H1 (cell line): Measurements from ENCODE around the gene SLC17A3. TPM values are rescaled to one million over a fixed set of nuclear protein-coding genes. Genes with fewer than 3 reads are reported as not detected.

Source experiments
- CTCF ChIA-PET: fragments of 300-600 bp; sonication (Branson Sonifier 250); formaldehyde crosslinking; loops from one replicate; lab custom pipeline; 2021; ENCODE audit not compliant: partially characterized antibody; lab: Charles Lee
- POLR2A ChIA-PET: fragments of 300-600 bp; sonication (Branson Sonifier 250); formaldehyde crosslinking; loops from one replicate; lab custom pipeline; 2021; ENCODE audit warnings: inconsistent platforms; ENCODE audit not compliant: partially characterized antibody; lab: Charles Lee
- DNase-seq, 2 experiments: peaks; one replicate each; pipeline versions ENCODE4 v3.0.0 to v3.0.0-alpha.2; 2010 to 2022; ENCODE audit warnings: low spot score in 2 of 2, low read depth in 1 of 2, mixed read lengths in 1 of 2
- FAIRE-seq: peaks from 2 replicates; lab custom pipeline; 2011; peaks lifted over from hg19 to GRCh38; lab: Jason Lieb, UNC
- H2AFZ ChIP-seq: 2 replicates; pipeline ENCODE4 v1.8.1; 2012; ENCODE audit warnings: low read length, inconsistent platforms
- H2AK5ac ChIP-seq: 2 replicates; pipeline ENCODE4 v1.6.1; 2013; ENCODE audit warnings: low read depth, low read length
- H2BK120ac ChIP-seq: replicated peaks from 2 replicates; pipeline ENCODE3; 2013; ENCODE audit warnings: low read depth, low read length, inconsistent platforms
- H2BK12ac ChIP-seq: 2 replicates; pipeline ENCODE4 v1.6.1; 2013; ENCODE audit warnings: low read depth, low read length
- H2BK15ac ChIP-seq: 2 replicates; pipeline ENCODE4 v1.6.1; 2013; ENCODE audit warnings: low read length
- H2BK20ac ChIP-seq: 2 replicates; pipeline ENCODE4 v1.6.1; 2013; ENCODE audit warnings: low read length
- H2BK5ac ChIP-seq: 2 replicates; pipeline ENCODE4 v1.6.1; 2013; ENCODE audit warnings: low read depth, low read length
- H3K14ac ChIP-seq: 2 replicates; pipeline ENCODE4 v1.6.1; 2013; ENCODE audit warnings: inconsistent platforms; ENCODE audit not compliant: insufficient read length
- H3K18ac ChIP-seq: 2 replicates; pipeline ENCODE4 v1.6.1; 2013; ENCODE audit warnings: low read length; ENCODE audit errors: extremely low read depth
- H3K23ac ChIP-seq: 2 replicates; pipeline ENCODE4 v1.6.1; 2013; ENCODE audit warnings: inconsistent platforms; ENCODE audit not compliant: insufficient read length
- H3K23me2 ChIP-seq: 2 replicates; pipeline ENCODE4 v1.6.1; 2013; ENCODE audit warnings: low read depth, low read length
- H3K27ac ChIP-seq: 2 replicates; pipeline ENCODE4 v1.6.1; 2011; ENCODE audit warnings: low read depth, low read length, inconsistent platforms
- H3K27me3 ChIP-seq, 4 experiments: replicated peaks in 1 of 4; 1 replicate in 1 of 4; 2 replicates in 3 of 4; pipeline versions ENCODE4 v1.6.1 to v1.8.1; 2011 to 2013; ENCODE audit warnings: low read length in 3 of 4, mild to moderate bottlenecking in 3 of 4, inconsistent platforms in 2 of 4, mixed read lengths in 2 of 4, moderate library complexity in 1 of 4; ENCODE audit not compliant: control insufficient read depth in 3 of 4, insufficient read depth in 3 of 4; ENCODE audit errors: extremely low read depth in 1 of 4
- H3K36me3 ChIP-seq, 4 experiments: 2 replicates each; pipeline versions ENCODE4 v1.6.1 to v1.8.1; 2011 to 2013; ENCODE audit warnings: mild to moderate bottlenecking in 4 of 4, low read length in 3 of 4, moderate library complexity in 2 of 4, control low read depth in 1 of 4, inconsistent platforms in 1 of 4; ENCODE audit not compliant: insufficient read depth in 4 of 4, control insufficient read depth in 2 of 4
- H3K4ac ChIP-seq: replicated peaks from 2 replicates; pipeline ENCODE3; 2013; ENCODE audit warnings: low read length, low read depth, mixed read lengths, inconsistent platforms; ENCODE audit not compliant: insufficient read length
- H3K4me1 ChIP-seq, 4 experiments: replicated peaks in 1 of 4; 1 replicate in 1 of 4; 2 replicates in 3 of 4; pipeline versions ENCODE4 v1.6.1 to v1.8.1; 2011 to 2013; ENCODE audit warnings: low read length in 3 of 4, inconsistent platforms in 2 of 4, mixed read lengths in 1 of 4; ENCODE audit not compliant: insufficient read depth in 4 of 4, control insufficient read depth in 3 of 4
- H3K4me2 ChIP-seq, 2 experiments: 2 replicates each; pipeline versions ENCODE4 v1.6.1 to v1.8.1; 2011 to 2013; ENCODE audit warnings: low read depth in 2 of 2, low read length in 2 of 2, control low read depth in 1 of 2, inconsistent platforms in 1 of 2, mild to moderate bottlenecking in 1 of 2; ENCODE audit not compliant: insufficient read depth in 1 of 2
- H3K4me3 ChIP-seq, 4 experiments: fragments of 200-600, 300-600 bp in 1 of 4; sonication (generic), shearing (Covaris generic), sonication (Bioruptor Twin) in 1 of 4; 2 replicates each; pipeline versions ENCODE4 v1.5.1 to v1.8.1; 2011 to 2016; ENCODE audit warnings: low read length in 4 of 4, low read depth in 3 of 4, control low read depth in 2 of 4, inconsistent platforms in 2 of 4, mild to moderate bottlenecking in 2 of 4, mixed read lengths in 1 of 4, moderate library complexity in 1 of 4; ENCODE audit not compliant: insufficient read depth in 2 of 4; ENCODE audit errors: extremely low read depth in 1 of 4
- H3K56ac ChIP-seq: replicated peaks from 2 replicates; pipeline ENCODE3; 2013; ENCODE audit warnings: low read depth, mild to moderate bottlenecking, mixed read lengths, low read length, inconsistent platforms; ENCODE audit not compliant: insufficient read length
- H3K79me1 ChIP-seq: 2 replicates; pipeline ENCODE4 v1.6.1; 2013; ENCODE audit warnings: low read depth, low read length, control low read depth
- H3K79me2 ChIP-seq, 2 experiments: 2 replicates each; pipeline versions ENCODE4 v1.6.1 to v1.8.1; 2012 to 2013; ENCODE audit warnings: low read length in 2 of 2, mild to moderate bottlenecking in 2 of 2, inconsistent platforms in 1 of 2; ENCODE audit not compliant: insufficient read depth in 2 of 2, control insufficient read depth in 1 of 2
- H3K9ac ChIP-seq, 4 experiments: replicated peaks in 1 of 4; 1 replicate in 1 of 4; 2 replicates in 3 of 4; pipeline versions ENCODE4 v1.6.1 to v1.8.1; 2011 to 2013; ENCODE audit warnings: low read depth in 3 of 4, low read length in 3 of 4, control low read depth in 2 of 4, mild to moderate bottlenecking in 2 of 4, moderate library complexity in 2 of 4, inconsistent platforms in 1 of 4; ENCODE audit errors: extremely low read depth in 1 of 4
- H3K9me3 ChIP-seq, 2 experiments: 2 replicates each; pipeline versions ENCODE4 v1.6.1 to v1.8.1; 2012 to 2013; ENCODE audit warnings: mild to moderate bottlenecking in 2 of 2, moderate library complexity in 2 of 2, control low read depth in 1 of 2, inconsistent platforms in 1 of 2, low read depth in 1 of 2, low read length in 1 of 2, mixed read lengths in 1 of 2; ENCODE audit not compliant: insufficient read depth in 2 of 2
- H4K20me1 ChIP-seq, 2 experiments: replicated peaks in 1 of 2; 2 replicates each; pipeline versions ENCODE3 to v1.8.1; 2011 to 2013; ENCODE audit warnings: inconsistent platforms in 2 of 2, low read length in 2 of 2, mild to moderate bottlenecking in 1 of 2; ENCODE audit not compliant: insufficient read depth in 2 of 2, control insufficient read depth in 1 of 2
- H4K5ac ChIP-seq: 2 replicates; pipeline ENCODE4 v1.6.1; 2013; ENCODE audit warnings: low read length, low read depth, mixed read lengths, inconsistent platforms; ENCODE audit not compliant: insufficient read length
- H4K8ac ChIP-seq: 2 replicates; pipeline ENCODE4 v1.8.0; 2013; ENCODE audit warnings: mild to moderate bottlenecking, moderate library complexity, low read length, inconsistent platforms; ENCODE audit not compliant: insufficient read depth; ENCODE audit errors: extremely low read depth
- H4K91ac ChIP-seq: replicated peaks from 2 replicates; pipeline ENCODE3; 2013; ENCODE audit warnings: low read length, mixed read lengths, inconsistent platforms; ENCODE audit not compliant: insufficient read length
- EGR1 ChIP-seq: IDR thresholded peaks from 2 replicates; pipeline ENCODE4 v1.6.1; 2011; ENCODE audit warnings: low read depth, low read length, borderline replicate concordance
- HDAC6 ChIP-seq: IDR thresholded peaks from one replicate; pipeline ENCODE4 v1.7.1; 2012; ENCODE audit warnings: low read depth, mild to moderate bottlenecking, inconsistent platforms, low read length, moderate library complexity
- SRF ChIP-seq: IDR thresholded peaks from 2 replicates; pipeline ENCODE4 v1.6.1; 2011; ENCODE audit warnings: mild to moderate bottlenecking, low read depth, low read length, moderate library complexity
- WGBS, 2 experiments: shearing (Covaris generic) in 1 of 2; methylation state at CpG; one replicate each; pipeline versions ENCODE4 v1.1.6 to v1.1.7; 2013 to 2015; ENCODE audit warnings: low lambda C conversion rate in 2 of 2, mixed read lengths in 2 of 2, inconsistent platforms in 1 of 2, low coverage in 1 of 2, missing lambda C conversion rate in 1 of 2; ENCODE audit not compliant: insufficient replicate concordance in 2 of 2, insufficient coverage in 1 of 2, insufficient read length in 1 of 2; ENCODE audit errors: extremely low coverage in 1 of 2, missing lambda C conversion rate in 1 of 2; 5-methylcytosine and 5-hydroxymethylcytosine counted together
- polyA plus RNA-seq, 7 experiments: library from polyadenylated mRNA; depleted of rRNA in 3 of 7; stranded (reverse) in 5 of 7; unstranded in 2 of 7; fragments of >200 nt in 5 of 7; fragments of 200-250 nt in 2 of 7; gene quantifications; 1 replicate in 5 of 7; 2 replicates in 1 of 7; 4 replicates in 1 of 7; pipeline versions ENCODE4 v1.2.1 to v1.2.3, GENCODE V29; 2011 to 2013; ENCODE audit warnings: missing spikeins in 2 of 7, mixed read lengths in 2 of 7
- total RNA-seq: library from RNA; stranded (reverse); fragmentation: NEBNext Ultra II Directional; extraction: Animal tissue kit (Norgen Biotek cat#: 25700); gene quantifications from 2 replicates; pipeline ENCODE4 v1.2.1, GENCODE V29; 2021

The SLC17A3 gene
- total and polyA plus RNA-seq, 2 of the 8 experiments (the other 6 are each of a cell fraction or from before 2014, with no cell fraction given), result not detected

GRCh38 chr6:25919657-25920056 is 45.6 kb upstream of the SLC17A3 start:
- Histone ChIP-seq H3K4me2 (no peak overlapping the region), H2BK12ac (no peak overlapping the region), H2BK120ac (no peak overlapping the region), H3K4me1 (no peaks in the 10 kb centered on the region), H2AFZ (peak overlapping the region; percentile 52; the same call in 1 of the 2 replicates), H3K4ac (no peak overlapping the region), H3K9me3 (no peaks in the 10 kb centered on the region), H4K5ac (no peak overlapping the region), H3K56ac (no peak overlapping the region), H3K9ac (no peak overlapping the region), H3K23me2 (no peaks in the 10 kb centered on the region), H4K20me1 (no peaks in the 10 kb centered on the region), H3K18ac (no peak overlapping the region), H3K79me1 (no peaks in the 10 kb centered on the region), H2BK5ac (no peak overlapping the region), H3K27ac (no peak overlapping the region), H2BK15ac (no peak overlapping the region), H3K14ac (no peak overlapping the region), H3K79me2 (no peaks in the 10 kb centered on the region), H3K4me3 (no peak overlapping the region), H4K91ac (no peak overlapping the region), H3K23ac (no peak overlapping the region), H2BK20ac (no peak overlapping the region), H3K27me3 (no peaks in the 10 kb centered on the region), H3K36me3 (no peaks in the 10 kb centered on the region), H4K8ac (no peak overlapping the region), H2AK5ac (no peak overlapping the region)
- FAIRE-seq (no peak), DNase-seq (no peak)
- ChIA-PET CTCF (interaction anchor here (0.6 to 1.3 kb wide), 3 partner anchors 35 to 84 kb away, joined by 3 to 4 read pairs (median 3); no protein-coding TSS in a partner anchor), POLR2A (no interaction called here)
- WGBS, 2 experiments, result 95% methylated on average over 1 of the region's 5 CpGs; no CpG with 5 or more reads in 1 of the 2 experiments
- no peak for TF ChIP-seq EGR1
- no peak for TF ChIP-seq HDAC6
- TF ChIP-seq SRF, result no peak
